Osteoblast (primary cell): ENCODE data around the gene CEP170. TPM values are rescaled to one million over a fixed set of nuclear protein-coding genes. Genes with fewer than 3 reads are reported as not detected.

Experiments
- DNase-seq: peaks from one replicate; pipeline ENCODE4 v3.0.0; 2011; ENCODE audit warnings: low spot score, mixed read lengths; ENCODE audit not compliant: insufficient read length; ENCODE audit errors: missing footprints
- H2AFZ ChIP-seq: 2 replicates; pipeline ENCODE4 v1.6.0; 2011; ENCODE audit warnings: mild to moderate bottlenecking, low read length
- H3K27ac ChIP-seq: 2 replicates; pipeline ENCODE4 v1.5.1; 2011; ENCODE audit warnings: mild to moderate bottlenecking, low read depth, low read length, moderate library complexity
- H3K27me3 ChIP-seq: 2 replicates; pipeline ENCODE4 v1.6.0; 2012; ENCODE audit warnings: mild to moderate bottlenecking, control low read depth, inconsistent platforms, low read length, moderate library complexity; ENCODE audit not compliant: insufficient read depth
- H3K36me3 ChIP-seq: 2 replicates; pipeline ENCODE4 v1.5.1; 2011; ENCODE audit warnings: mild to moderate bottlenecking, low read length, control low read depth, moderate library complexity; ENCODE audit not compliant: insufficient read depth
- H3K4me1 ChIP-seq: 2 replicates; pipeline ENCODE4 v1.5.1; 2011; ENCODE audit warnings: mild to moderate bottlenecking, low read length, control low read depth, moderate library complexity; ENCODE audit not compliant: insufficient read depth
- H3K4me2 ChIP-seq: 2 replicates; pipeline ENCODE4 v1.6.0; 2011; ENCODE audit warnings: mild to moderate bottlenecking, low read length; ENCODE audit not compliant: insufficient read depth
- H3K4me3 ChIP-seq: fragments of 200-600 bp; sonication (generic); 3 replicates; pipeline ENCODE4 v1.5.1; 2012; ENCODE audit warnings: mild to moderate bottlenecking, low read length, inconsistent platforms; ENCODE audit not compliant: insufficient read depth
- H3K79me2 ChIP-seq: 2 replicates; pipeline ENCODE4 v1.6.0; 2012; ENCODE audit warnings: mild to moderate bottlenecking, low read length, control low read depth, inconsistent platforms; ENCODE audit not compliant: insufficient read depth
- H3K9me3 ChIP-seq: 2 replicates; pipeline ENCODE4 v1.5.1; 2011; ENCODE audit warnings: low read depth, low read length, control low read depth
- H4K20me1 ChIP-seq: 2 replicates; pipeline ENCODE4 v1.6.0; 2012; ENCODE audit warnings: mild to moderate bottlenecking, low read length, control low read depth; ENCODE audit not compliant: insufficient read depth
- total RNA-seq: library from RNA; depleted of rRNA; stranded (reverse); fragments of >200 nt; gene quantifications from 2 replicates; pipeline ENCODE4 v1.2.3, GENCODE V29; 2012
- TF ChIP-seq, protein P1 (sequence below): IDR thresholded peaks from 2 replicates; pipeline ENCODE4 v1.5.1; 2011; ENCODE audit warnings: mild to moderate bottlenecking, low read depth, low read length, moderate library complexity; ENCODE audit errors: extremely low read depth

CEP170 gene
- total RNA-seq, 1 donor, result 90.5 TPM

DNA sequence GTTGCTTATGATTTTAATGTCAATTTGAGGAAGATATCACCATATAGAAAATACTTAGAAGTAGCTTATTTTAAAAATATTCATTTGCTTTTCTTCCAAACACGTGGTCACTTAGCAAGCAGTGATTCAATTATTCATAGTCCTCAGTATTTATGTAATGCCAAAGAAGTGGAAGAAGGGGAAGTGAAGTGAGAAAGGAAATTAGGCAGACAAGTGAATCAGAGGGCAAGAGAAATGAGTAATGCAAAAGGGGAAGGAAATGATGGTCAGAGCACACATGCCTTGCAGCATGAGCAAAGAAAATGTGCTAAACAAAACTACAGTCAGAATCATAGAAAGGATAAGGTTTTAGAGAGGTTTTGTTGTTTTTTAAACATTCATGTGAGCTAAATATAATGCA lies 32.6 kb upstream of the CEP170 start:
- TF ChIP-seq, protein P1, sequence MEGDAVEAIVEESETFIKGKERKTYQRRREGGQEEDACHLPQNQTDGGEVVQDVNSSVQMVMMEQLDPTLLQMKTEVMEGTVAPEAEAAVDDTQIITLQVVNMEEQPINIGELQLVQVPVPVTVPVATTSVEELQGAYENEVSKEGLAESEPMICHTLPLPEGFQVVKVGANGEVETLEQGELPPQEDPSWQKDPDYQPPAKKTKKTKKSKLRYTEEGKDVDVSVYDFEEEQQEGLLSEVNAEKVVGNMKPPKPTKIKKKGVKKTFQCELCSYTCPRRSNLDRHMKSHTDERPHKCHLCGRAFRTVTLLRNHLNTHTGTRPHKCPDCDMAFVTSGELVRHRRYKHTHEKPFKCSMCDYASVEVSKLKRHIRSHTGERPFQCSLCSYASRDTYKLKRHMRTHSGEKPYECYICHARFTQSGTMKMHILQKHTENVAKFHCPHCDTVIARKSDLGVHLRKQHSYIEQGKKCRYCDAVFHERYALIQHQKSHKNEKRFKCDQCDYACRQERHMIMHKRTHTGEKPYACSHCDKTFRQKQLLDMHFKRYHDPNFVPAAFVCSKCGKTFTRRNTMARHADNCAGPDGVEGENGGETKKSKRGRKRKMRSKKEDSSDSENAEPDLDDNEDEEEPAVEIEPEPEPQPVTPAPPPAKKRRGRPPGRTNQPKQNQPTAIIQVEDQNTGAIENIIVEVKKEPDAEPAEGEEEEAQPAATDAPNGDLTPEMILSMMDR, result no peak
- peak overlapping the region; percentile 77 for H3K27ac ChIP-seq
- DNase-seq, result peak; percentile 69
- H3K9me3 ChIP-seq, result no peaks in the 10 kb centered on the region
- H3K79me2 ChIP-seq, result peaks cover 34% of the 10 kb centered on the region
- H4K20me1 ChIP-seq, result no peaks in the 10 kb centered on the region
- H3K36me3 ChIP-seq, result peaks cover 9% of the 10 kb centered on the region
- no peaks in the 10 kb centered on the region for H3K27me3 ChIP-seq
- no peak overlapping the region for H2AFZ ChIP-seq
- peak overlapping the region; percentile 39 for H3K4me2 ChIP-seq
- peaks cover 44% of the 10 kb centered on the region for H3K4me1 ChIP-seq
- no peak overlapping the region for H3K4me3 ChIP-seq

DNA sequence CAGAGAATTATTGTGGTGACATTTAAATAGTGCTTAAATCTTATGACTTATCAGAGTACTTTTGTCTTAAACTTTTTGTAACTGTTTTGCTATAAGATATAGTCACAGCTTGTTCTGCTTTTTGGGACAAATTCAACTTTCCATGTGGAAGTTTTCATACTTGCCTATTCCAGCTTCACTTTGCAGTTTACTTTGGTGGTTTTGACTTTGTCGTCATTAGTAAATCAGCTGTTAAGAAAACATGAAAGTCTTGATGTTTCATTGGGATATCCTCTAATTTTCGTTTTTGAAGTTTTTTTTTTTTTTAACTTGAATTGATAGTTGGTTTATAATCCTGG lies 32.0 kb upstream of the CEP170 start:
- peaks cover 44% of the 10 kb centered on the region for H3K4me1 ChIP-seq
- TF ChIP-seq, protein P1, result no peak
- DNase-seq, result no peak
- H4K20me1 ChIP-seq, result no peaks in the 10 kb centered on the region
- H3K9me3 ChIP-seq, result no peaks in the 10 kb centered on the region
- H3K36me3 ChIP-seq, result peaks cover 9% of the 10 kb centered on the region
- H3K4me2 ChIP-seq, result peak overlapping the region; percentile 39
- H3K4me3 ChIP-seq, result no peak overlapping the region
- H2AFZ ChIP-seq, result no peak overlapping the region
- peaks cover 29% of the 10 kb centered on the region for H3K79me2 ChIP-seq
- no peaks in the 10 kb centered on the region for H3K27me3 ChIP-seq
- H3K27ac ChIP-seq, result peak overlapping the region; percentile 77

DNA sequence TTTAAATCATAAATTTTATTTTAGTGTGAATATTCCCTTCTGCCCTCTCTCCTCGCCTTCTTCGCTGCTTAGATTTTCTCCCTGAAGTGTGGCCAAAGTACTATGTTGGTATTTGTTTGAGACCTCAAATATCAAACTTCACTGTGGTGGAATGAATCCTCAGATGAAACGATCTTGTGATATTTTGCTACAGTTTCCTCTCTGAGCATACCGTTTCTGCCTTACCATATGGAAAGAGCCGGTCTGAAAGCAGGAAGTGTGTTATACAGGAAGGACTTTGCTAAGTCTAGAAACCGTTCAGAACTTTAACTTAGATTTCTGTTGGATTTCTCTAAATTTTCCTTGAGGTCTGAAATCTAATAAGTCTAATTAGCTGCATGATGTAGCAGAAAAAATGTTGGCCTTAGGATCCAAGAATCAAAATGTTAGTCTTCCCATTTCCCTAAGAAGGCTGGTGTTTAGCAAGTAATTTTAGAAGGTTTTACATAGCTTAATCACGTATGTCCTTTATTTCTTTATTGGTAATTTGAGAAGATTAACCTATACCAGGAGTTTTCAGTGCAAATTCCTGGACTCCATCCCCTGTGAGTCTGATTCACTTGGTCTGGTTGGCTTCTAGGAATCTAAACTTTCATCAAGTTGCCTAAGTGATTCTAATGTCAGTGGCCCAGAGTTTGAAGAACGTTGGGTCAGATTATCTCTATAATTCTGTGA lies 31.5 kb upstream of the CEP170 start:
- H3K27ac ChIP-seq, result peak overlapping the region; percentile 77
- peak overlapping the region; percentile 39 for H3K4me2 ChIP-seq
- H3K4me3 ChIP-seq, result no peak overlapping the region
- peaks cover 24% of the 10 kb centered on the region for H3K79me2 ChIP-seq
- no peaks in the 10 kb centered on the region for H3K27me3 ChIP-seq
- peaks cover 42% of the 10 kb centered on the region for H3K4me1 ChIP-seq
- TF ChIP-seq, protein P1, result no peak
- no peaks in the 10 kb centered on the region for H3K9me3 ChIP-seq
- peaks cover 9% of the 10 kb centered on the region for H3K36me3 ChIP-seq
- peak; percentile 58 for DNase-seq
- no peak overlapping the region for H2AFZ ChIP-seq
- H4K20me1 ChIP-seq, result no peaks in the 10 kb centered on the region

DNA sequence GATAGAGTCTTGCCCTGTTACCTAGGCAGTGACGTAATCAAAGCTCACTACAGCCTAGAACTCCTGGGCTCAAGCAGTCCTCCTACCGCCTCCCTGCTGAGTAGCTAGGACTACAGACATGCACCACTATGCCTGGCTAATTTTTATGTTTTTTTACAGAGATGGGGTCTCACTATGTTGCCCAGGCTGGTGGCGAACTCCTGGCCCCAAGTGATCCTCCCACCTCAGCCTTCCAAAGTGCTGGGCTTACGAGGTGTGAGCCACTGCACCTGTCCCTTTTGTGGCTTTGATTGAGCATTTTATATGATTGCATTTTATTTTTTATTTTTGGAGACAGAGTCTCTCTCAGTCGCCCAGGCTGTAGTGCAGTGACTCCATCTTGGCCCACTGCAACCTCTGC lies 26.6 kb upstream of the CEP170 start:
- H3K79me2 ChIP-seq, result peaks cover 28% of the 10 kb centered on the region
- H3K27me3 ChIP-seq, result no peaks in the 10 kb centered on the region
- TF ChIP-seq, protein P1, result no peak

More for the DNA sequence above, 26.6 kb upstream of the CEP170 start:
- Histone ChIP-seq H3K9me3 (no peaks in the 10 kb centered on the region), H3K27ac (no peak overlapping the region), H3K4me1 (peaks cover 21% of the 10 kb centered on the region), H3K4me3 (no peak overlapping the region), H2AFZ (no peak overlapping the region), H3K4me2 (no peak overlapping the region), H4K20me1 (no peaks in the 10 kb centered on the region), H3K36me3 (peaks cover 23% of the 10 kb centered on the region)
- no peak for DNase-seq
